ENCODE results near the gene GNG2. TPM values are rescaled to one million over a fixed set of nuclear protein-coding genes. Genes with fewer than 3 reads are reported as not detected.

GNG2 gene
- total RNA-seq, 4 donors from 2014 or later, result 0.77 to 62.1 (median 10.3) TPM

DNA sequence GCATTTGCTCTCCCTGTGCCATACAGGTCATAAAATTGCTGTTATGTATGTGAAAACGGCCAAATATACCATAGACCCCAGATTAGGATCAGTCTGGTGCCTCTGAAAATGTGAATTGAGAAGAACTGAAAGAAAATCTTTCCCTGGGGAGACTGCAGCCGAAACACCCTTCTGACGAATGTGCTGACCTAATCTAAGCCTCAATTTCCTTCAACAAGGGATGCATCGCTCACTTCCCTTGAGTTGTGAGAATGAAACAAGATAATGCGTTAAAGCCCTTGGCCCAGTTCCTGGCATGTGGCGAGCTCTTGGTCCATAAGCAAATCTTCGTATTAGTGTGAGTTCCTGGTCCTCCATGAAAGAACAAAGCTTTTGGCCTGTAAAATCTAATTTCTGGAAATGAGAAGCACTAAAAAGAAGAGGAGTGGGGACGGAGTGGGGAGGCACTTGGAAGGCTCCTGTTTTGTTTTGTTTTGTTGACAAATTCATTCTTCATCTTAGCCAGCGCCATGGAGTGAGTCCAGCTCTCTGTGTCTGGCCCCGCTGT, 79.4 kb downstream of the GNG2 start:
- DNase-seq, result peak; percentile 38 to 48
- intact Hi-C loops (cut with DNase I; ENCODE audit: low total_unique reads), result no loop called here
- peak overlapping the region; percentile 53 to 70 for H3K27ac ChIP-seq
- TF ChIP-seq, protein P1, sequence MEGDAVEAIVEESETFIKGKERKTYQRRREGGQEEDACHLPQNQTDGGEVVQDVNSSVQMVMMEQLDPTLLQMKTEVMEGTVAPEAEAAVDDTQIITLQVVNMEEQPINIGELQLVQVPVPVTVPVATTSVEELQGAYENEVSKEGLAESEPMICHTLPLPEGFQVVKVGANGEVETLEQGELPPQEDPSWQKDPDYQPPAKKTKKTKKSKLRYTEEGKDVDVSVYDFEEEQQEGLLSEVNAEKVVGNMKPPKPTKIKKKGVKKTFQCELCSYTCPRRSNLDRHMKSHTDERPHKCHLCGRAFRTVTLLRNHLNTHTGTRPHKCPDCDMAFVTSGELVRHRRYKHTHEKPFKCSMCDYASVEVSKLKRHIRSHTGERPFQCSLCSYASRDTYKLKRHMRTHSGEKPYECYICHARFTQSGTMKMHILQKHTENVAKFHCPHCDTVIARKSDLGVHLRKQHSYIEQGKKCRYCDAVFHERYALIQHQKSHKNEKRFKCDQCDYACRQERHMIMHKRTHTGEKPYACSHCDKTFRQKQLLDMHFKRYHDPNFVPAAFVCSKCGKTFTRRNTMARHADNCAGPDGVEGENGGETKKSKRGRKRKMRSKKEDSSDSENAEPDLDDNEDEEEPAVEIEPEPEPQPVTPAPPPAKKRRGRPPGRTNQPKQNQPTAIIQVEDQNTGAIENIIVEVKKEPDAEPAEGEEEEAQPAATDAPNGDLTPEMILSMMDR (IDR thresholded peaks at IDR 0.05), result no peak
- TF ChIP-seq POLR2A (IDR thresholded peaks at IDR 0.05), result no peak
- no peak overlapping the region for H3K4me3 ChIP-seq
- H3K27me3 ChIP-seq, result no peaks in the 10 kb centered on the region
- H3K4me1 ChIP-seq, result no peaks in the 10 kb centered on the region
- H3K36me3 ChIP-seq, result no peaks in the 10 kb centered on the region
- H3K9me3 ChIP-seq, result no peaks in the 10 kb centered on the region

DNA sequence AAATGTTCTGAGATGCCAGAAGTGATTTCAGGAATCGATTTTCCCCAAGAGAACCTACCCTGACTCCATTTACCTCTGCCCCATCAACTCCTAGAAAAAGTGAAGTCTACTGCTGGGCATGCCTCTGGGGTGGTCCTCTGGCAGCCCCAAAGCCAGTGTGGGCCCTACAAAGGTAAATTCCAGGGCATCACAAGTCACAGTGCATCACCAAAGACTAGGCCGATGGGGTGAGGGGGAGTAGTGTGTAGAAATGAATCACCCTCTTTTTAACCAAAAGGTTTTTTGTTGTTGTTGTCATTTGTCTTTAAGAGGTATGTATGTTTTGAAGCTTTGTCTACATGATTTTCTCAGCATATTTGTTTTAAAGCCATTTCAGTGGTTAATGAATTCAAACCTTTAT, 82.6 kb downstream of the GNG2 start:
- DNase-seq, result no peak
- no peaks in the 10 kb centered on the region for H3K36me3 ChIP-seq
- intact Hi-C loops (cut with DNase I; ENCODE audit: low total_unique reads), result no loop called here
- no peak for TF ChIP-seq POLR2A (IDR thresholded peaks at IDR 0.05)
- TF ChIP-seq, protein P1 (IDR thresholded peaks at IDR 0.05), result no peak
- no peak overlapping the region for H3K27ac ChIP-seq
- no peak overlapping the region for H3K4me3 ChIP-seq
- H3K4me1 ChIP-seq, result no peaks in the 10 kb centered on the region
- no peaks in the 10 kb centered on the region for H3K9me3 ChIP-seq
- H3K27me3 ChIP-seq, result no peaks in the 10 kb centered on the region

GRCh38 chr14:51950007-51950406, 89.6 kb downstream of the GNG2 start:
- Histone ChIP-seq H3K4me1 (no peaks in the 10 kb centered on the region), H3K27me3 (no peaks in the 10 kb centered on the region), H3K4me3 (no peak overlapping the region), H3K9me3 (no peaks in the 10 kb centered on the region), H3K27ac (no peak overlapping the region), H3K36me3 (no peaks in the 10 kb centered on the region)
- TF ChIP-seq, protein P1 (IDR thresholded peaks at IDR 0.05), result no peak
- no peak for TF ChIP-seq POLR2A (IDR thresholded peaks at IDR 0.05)
- intact Hi-C loops (cut with DNase I; ENCODE audit: low total_unique reads), result no loop called here
- DNase-seq, result no peak

- no peak for TF ChIP-seq POLR2A (IDR thresholded peaks at IDR 0.05)
- TF ChIP-seq, protein P1 (IDR thresholded peaks at IDR 0.05), result no peak
- H3K9me3 ChIP-seq, result no peaks in the 10 kb centered on the region
Observed at GRCh38 chr14:51951656-51952055, 91.2 kb downstream of the GNG2 start.

GRCh38 chr14:51954031-51954430, 93.6 kb downstream of the GNG2 start:
- intact Hi-C loops (cut with DNase I; ENCODE audit: low total_unique reads), result no loop called here
- TF ChIP-seq, protein P1 (IDR thresholded peaks at IDR 0.05), result no peak
- no peak for TF ChIP-seq POLR2A (IDR thresholded peaks at IDR 0.05)
- no peak for DNase-seq
- Histone ChIP-seq H3K36me3 (peaks cover 0 to 2% of the 10 kb centered on the region in 2 donors), H3K4me1 (no peaks in the 10 kb centered on the region), H3K27me3 (no peaks in the 10 kb centered on the region), H3K9me3 (no peaks in the 10 kb centered on the region), H3K4me3 (no peak overlapping the region), H3K27ac (no peak overlapping the region)

More at GRCh38 chr14:51951656-51952055, 91.2 kb downstream of the GNG2 start:
- peaks cover 0 to 2% of the 10 kb centered on the region in 2 donors for H3K36me3 ChIP-seq
- intact Hi-C loops (cut with DNase I; ENCODE audit: low total_unique reads), result no loop called here
- no peak overlapping the region for H3K27ac ChIP-seq
- no peak for DNase-seq
- H3K4me1 ChIP-seq, result no peaks in the 10 kb centered on the region
- no peaks in the 10 kb centered on the region for H3K27me3 ChIP-seq
- no peak overlapping the region for H3K4me3 ChIP-seq

All from uterus (tissue), 4 donors.